Activated T-helper 9 cell treated with anti-CD3 and anti-CD28 coated beads, Interleukin-2, amount 50 U/mL, for 16 hours (primary cell): ENCODE results near the gene PROZ.
A peak's percentile ranks its signal among the peaks of the same experiment; 100 is the strongest.
"Not testable (repeated sequence)": the region's sequence is repeated elsewhere in the genome, so short reads cannot be mapped to it uniquely, and the experiment has no call there.

ENCODE experiments used
- DNase-seq: peaks from one replicate; pipeline ENCODE4 v3.0.0-alpha.2; 2020; ENCODE audit warnings: low read depth

Gene PROZ

DNA sequence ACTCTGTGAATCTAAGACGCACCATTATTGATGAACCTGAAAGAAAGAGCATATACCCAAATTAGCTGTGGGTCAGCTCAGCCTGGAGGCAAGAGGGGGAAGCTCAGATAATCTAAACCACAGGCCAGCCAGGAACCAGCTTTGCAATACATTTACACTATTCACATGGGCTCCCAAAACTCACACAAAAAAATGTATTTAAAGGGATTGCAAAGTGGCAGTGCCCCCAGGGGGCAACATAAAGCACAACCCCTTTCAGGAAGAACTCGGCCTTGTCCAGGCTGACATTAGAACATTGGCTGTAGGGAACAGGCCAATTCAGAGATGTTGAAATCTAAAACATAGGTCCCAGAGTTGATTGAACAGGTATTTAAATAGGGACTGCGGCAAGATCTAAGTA is 3.2 kb upstream of the PROZ start:
- no peak for DNase-seq

DNA sequence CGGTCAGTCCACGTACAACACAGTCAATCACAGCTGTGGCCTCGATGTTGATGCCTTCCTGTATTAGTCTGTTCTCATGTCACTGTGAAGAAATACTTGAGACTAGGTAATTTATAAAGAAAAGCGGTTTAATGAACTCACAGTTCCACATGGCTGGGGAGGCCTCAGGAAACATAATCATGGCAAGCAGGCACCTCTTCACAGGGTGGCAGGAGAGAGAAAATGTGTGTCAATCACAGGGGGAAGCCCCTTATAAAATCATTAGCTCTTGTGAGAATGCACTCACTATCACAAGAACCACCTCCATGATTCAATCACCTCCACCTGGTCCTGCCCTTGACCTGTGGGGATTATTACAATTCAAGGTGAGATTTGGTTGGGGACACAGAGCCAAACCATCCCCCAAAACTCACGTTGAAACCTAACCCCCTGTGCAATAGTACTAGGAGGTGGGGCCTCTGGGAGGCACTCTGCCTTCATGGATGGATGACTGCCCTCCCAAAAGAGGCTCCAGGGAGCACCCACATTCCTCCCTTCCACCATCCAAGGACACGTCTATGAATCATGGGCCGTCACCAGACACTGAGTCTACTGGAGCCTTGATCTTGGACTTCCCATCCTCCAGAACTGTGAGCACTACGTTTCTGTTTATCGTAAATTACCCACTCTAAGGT is 2.3 kb upstream of the PROZ start:
- DNase-seq, result no peak

DNA sequence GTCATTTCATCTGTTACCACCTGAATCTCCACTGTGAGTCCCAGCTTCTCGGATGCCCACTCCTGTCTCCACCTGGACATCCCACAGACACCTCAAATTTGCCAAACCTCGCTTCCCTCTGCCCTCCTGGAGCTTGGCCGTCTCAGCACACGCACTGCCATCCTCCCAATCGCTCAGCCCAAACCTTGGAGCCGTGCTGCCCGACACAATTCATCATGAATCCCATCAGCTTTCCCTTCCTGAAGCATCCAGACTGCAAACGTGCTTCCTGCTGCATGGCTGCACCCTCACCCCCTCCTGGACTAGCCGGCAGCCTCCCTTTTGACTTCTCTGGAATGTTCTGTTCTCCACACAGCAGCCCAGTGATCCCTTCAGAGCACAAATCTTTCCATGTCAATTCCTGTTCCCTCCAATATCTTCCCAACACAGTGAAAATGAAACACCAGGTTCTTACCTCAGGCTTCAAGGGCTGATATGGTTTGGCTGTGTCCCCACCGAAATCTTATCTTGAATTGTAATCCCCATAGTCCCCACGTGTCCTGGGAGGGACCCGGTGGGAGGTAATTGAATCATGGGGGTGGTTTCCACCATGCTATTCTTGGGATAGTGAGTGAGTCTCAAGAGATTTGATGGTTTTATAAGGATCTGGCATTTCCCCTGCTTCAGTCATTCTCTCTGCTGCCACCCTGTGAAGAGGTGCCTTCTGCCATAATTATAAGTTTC is 1.1 kb upstream of the PROZ start:
- no peak for DNase-seq

DNA sequence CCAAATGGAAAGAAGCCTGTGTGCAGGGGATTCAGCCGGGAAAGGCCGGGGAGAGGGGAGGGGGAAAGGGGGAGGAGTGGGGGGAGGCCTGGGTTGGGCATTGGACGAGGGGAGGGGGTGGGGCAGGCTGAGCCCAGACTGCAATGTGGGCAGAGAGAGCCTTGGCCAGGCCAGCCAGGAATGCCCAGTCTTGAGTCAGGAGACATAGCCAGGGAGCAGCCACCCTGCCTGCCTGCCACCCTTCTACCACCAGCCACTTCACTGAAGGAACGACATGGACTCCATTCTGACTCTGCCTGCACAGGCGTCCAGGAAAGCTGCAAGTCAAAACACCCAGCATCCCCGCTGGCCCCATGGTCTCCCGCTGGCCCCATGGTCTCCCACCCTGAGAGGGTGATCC is 498 bp downstream of the PROZ start:
- no peak for DNase-seq

DNA sequence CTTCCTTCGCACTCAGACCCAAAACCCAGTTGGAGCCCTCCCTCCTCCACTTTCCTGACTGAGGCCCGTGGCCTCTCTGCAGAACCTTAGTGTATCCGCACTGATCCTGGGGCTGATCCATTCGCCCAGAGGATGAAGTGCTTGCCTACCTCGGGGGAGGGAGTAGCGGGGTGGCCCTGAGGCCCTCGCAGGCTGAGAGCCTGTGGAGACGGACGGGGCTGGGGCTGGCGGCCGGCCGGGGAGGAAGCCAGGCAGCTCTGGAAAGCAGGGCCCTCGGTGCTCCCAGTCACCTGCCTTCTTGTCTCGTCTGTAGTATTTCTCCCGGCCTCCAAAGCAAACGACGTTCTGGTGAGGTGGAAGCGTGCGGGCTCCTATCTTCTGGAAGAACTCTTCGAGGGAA is 1.3 kb downstream of the PROZ start:
- DNase-seq, result no peak

DNA sequence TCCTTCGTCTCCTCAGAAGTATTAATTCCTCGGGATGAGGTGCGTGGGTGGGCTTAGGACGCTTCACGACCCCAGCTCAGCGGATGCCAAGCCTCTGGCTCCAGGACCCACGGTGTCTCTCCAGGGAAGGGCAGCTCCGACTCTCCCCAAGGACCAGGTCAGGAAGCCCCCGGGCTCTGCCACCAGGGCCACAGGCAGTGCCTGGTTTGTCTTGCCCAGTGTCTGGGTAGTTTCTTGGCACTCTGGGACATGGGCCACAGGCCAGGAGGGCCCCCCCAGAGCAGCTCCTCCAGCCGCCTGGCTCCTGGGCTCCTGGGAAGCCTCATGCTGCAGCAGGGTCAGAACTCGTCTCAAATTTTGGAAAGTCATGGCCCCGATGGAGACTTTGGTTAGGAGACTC is 2.5 kb downstream of the PROZ start:
- DNase-seq, result no peak

DNA sequence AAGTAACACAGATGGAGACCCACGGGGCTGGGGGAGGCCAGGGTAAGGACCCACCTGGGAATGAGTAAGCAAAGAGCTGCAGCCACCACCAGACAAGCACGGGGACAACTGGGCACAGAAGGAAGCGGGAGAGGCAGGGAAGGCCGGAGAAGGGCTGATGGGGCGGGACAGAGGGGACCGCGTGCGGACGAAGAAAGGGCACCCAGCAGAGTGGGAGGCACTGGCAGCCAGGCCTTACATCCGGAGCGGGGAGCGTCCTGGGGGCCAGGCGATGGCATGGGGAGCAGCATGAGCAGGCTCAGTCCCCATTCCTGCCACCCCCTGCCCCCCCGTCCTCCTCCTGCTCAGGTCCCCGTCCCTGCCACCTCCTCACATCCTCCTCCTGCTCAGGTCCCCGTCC is 3.0 kb downstream of the PROZ start:
- DNase-seq, result no peak

DNA sequence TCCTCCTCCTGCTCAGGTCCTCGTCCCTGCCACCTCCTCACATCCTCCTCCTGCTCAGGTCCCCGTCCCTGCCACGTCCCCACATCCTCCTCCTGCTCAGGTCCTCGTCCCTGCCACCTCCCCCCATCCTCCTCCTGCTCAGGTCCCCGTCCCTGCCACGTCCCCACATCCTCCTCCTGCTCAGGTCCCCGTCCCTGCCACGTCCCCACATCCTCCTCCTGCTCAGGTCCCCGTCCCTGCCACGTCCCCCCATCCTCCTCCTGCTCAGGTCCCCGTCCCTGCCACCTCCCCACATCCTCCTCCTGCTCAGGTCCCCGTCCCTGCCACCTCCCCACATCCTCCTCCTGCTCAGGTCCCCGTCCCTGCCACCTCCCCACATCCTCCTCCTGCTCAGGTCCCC is 3.5 kb downstream of the PROZ start:
- not testable (repeated sequence) for DNase-seq

DNA sequence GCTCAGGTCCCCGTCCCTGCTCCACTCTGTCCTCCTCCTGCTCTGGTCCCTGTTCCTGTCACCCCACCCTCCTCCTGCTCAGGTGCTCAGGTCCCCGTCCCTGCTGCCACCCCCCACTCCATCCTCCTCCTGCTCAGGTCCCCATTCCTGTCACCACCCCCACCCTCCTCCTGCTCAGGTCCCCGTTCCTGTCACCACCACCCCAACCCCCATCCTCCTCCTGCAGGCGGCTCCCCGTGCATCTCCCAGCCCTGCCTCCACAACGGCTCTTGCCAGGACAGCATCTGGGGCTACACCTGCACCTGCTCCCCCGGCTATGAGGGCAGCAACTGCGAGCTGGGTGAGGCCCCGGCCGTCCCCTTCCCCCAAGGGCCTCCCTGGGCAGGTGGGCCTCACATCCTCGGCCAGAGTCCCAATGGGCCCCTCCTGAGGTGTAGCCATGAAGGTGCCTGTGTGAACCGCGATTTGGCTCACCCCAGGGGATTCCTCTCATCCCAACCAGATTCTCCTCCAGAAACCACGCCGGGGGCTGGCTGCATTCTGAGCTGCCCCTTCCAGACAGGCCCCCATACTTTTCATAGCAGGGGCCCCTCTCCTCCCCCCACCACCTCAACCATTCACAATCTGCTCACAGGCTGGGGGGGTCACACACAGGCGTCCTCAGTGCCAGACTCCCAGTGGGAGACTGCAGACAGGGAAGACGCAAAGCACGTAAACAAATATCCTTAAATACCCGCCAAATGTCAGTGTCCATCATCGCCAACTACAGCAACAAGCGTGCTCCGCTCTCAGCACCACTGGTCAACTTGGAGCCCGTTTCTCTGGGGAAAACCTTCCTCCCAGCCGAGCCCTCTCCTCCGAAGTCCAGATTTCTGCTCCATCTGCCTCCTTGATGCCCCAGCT is 4.6 kb downstream of the PROZ start:
- DNase-seq, result no peak

DNA sequence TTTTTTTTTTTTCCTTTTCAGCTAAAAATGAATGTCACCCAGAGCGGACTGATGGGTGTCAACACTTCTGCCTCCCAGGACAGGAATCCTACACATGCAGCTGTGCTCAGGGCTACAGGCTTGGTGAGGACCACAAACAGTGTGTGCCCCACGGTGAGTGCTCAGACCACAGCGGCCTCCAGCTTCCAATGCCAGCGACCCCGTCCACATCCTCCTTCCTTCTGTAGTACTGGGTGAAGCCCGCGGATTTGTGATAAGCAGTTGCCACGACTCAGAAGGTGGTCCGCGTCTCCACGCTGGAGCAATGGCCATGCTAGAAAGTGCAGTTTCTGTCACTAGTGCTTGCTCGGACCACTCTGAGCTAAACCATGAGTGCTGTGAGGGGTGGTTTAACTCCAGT is 6.0 kb downstream of the PROZ start:
- DNase-seq, result no peak

DNA sequence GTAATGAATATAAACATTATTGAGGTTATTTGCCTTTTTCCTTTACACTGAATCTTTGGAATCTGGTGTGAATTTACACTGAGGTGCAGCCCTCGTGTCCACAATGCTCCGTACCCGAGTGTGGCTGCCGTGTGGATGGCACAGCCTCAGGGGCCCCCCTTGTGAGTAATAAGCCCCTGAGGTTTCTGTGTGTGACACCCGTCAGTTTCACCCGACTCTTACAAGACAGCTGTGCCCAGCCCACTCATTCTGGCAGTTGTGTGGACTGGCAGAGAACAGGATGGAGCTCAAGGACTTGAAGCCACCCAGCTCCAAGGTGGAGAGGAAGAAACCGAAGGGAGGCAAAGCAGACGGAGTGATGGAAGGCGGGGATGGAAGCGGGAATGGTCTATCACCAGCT is 7.8 kb downstream of the PROZ start:
- no peak for DNase-seq

DNA sequence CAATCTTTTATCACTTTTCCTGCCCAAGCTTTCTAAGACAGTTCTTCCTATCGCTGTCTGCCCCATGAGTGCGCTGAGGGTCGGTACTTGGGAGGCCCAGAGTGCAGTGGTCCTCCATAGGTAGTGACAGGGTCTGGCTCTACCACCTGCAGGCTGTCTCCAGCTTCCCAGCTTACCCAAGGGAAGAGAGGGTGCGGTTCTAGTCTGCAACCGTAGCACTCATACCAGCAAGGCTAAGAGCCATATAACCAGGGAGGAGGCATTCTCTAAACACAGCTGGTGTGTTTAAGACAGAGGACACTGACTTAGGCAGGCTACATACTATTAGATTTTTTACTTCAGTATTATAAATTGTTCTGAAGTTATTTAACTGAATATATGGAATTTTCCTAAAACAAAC is 8.2 kb downstream of the PROZ start:
- DNase-seq, result no peak

DNA sequence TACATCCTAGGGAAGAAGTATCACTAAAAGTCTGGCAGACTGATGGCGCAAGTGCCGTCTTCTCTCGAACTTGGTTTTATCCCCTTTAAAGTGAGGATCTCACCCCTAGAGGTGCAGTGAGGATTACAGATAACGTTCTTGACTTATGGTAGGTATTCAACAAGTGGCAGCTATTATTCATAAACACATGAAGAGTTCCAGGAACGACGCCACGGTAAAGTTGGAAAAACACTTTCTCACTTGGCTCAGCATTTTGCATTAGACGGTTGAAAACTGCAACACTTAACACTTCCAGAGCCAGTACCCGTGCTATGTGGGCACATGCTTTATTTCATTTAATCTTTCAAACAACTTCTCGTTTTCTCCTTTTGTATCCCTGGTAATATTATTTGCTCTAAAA is 8.7 kb downstream of the PROZ start:
- no peak for DNase-seq

DNA sequence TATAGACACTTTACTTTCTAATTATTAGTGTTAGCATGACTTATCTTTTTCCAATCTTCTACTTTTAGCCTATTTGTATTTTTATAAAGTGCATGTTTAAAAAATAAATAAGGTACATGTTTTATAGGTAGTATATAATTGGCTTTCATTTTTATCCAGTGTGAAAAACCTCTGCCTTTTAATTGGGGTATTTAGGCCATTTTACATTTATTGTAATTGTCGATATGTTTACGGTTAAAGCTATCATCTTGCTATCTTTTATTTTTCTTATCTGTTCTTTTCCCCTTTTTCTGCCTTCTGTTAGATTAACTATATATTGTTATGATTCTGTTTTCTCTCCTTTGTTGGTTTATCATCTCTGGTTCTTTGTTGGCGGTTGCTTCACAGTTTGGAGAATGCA is 9.1 kb downstream of the PROZ start:
- no peak for DNase-seq

DNA sequence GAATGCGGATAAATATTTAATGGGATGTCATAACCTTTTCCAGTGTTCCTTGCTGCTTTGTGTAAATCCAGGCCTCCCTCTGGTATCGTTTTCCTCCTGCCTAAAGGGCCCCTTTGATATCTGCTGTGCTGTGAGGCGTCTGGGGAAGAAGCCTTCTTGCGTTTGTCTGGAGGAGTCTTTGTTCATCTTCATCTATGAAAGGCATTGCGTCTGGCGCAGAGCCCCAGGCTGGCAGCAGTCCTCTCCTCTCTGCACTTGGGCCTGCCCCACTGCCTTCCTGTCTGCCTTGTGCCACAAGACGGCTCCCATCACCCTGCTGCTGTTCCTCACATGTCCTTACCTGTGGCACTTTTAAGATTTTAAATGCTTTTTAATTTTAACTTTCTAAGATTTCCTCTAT is 9.8 kb downstream of the PROZ start:
- DNase-seq, result no peak

DNA sequence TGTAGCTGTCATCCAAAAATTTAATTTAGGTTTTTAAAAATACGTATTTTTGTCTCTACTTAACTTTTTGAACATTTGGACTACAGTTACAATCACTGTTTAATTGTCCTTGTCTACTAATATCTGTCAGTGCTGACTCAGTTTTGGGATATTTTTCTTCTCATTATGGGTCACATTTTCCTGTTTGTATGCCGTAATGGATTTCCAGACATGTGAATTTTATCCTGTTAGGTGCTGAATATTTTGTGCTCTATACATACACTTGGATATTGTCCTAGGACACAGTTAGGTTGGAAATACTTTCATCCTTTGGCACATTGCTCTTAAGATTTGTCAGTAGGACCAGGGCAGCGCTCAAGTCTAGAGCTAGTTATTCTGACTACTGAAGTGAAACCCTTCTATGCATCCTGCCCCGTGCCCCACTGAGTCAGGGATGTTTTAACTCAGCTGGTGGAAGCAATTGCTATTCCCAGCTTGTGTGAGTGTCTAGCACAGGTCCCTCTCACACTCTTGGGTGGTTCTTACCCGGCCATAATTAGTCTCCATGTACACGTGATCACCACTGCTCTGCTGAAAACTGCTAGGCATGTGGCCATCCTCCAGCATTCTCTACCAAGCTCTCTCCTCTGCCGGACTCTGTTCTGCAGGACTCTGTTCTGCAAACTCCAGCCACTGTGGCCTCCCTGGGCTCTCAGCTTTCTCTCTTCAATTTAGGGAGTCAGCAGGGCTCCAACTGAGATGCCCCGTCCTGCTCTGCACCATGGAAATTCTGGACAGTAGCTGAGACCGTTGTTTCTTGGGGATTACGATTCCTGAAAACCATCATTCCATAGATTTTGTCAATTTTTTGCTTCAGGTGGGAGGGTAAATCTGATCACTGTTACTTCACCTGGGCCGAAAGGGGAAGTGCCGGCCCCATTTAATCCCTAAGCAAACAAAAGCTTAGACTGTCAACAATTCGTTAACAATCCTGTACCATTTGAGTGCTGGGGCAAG is 11.1 kb downstream of the PROZ start:
- DNase-seq, result no peak

DNA sequence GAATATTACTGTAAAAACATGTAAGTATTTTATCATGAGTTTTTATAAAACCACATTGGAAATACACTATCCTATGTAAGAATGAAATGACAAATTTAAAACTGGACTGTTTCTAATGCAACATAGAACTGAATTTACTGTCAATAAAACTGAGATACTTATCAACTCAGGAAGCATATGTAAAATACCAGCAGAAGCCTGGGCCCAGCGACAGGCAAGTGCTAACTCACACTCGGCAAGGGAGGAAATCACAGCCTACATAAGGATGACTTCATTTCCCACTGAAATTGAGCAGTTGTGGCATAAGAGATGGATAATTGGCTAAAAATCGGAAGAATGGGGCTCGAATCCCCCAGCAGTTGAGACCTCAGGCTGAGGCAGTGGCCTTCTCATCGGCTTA is 12.1 kb downstream of the PROZ start:
- DNase-seq, result no peak

DNA sequence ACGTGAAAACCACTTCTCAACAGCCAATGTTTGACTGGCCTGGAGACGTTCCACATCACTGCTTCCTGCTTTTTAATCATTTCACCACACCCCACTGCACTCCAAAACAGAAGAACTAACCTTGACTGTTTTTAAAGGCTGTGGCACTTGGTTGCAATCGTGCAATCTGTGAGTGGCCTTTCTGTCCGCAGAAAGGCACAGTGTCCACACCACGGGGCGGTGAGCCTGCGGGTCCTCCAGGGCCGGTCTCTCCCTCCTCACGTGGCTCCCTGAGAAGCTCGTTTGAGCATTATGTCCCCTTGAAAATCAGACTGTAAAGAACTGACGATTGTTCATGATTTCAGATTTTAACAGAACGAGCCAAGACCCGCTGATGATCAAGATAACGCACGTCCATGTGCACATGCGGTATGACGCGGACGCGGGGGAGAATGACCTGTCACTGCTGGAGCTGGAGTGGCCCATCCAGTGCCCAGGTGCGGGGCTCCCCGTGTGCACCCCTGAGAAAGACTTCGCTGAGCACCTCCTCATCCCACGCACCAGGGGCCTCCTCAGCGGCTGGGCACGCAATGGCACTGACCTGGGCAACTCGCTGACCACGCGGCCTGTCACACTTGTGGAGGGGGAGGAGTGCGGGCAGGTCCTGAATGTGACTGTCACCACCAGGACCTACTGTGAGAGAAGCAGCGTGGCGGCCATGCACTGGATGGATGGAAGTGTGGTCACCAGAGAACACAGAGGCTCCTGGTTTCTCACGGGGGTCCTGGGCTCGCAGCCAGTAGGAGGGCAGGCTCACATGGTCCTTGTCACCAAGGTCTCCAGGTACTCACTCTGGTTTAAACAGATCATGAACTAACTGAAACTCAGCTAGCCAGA is 13.0 kb downstream of the PROZ start:
- no peak for DNase-seq

DNA sequence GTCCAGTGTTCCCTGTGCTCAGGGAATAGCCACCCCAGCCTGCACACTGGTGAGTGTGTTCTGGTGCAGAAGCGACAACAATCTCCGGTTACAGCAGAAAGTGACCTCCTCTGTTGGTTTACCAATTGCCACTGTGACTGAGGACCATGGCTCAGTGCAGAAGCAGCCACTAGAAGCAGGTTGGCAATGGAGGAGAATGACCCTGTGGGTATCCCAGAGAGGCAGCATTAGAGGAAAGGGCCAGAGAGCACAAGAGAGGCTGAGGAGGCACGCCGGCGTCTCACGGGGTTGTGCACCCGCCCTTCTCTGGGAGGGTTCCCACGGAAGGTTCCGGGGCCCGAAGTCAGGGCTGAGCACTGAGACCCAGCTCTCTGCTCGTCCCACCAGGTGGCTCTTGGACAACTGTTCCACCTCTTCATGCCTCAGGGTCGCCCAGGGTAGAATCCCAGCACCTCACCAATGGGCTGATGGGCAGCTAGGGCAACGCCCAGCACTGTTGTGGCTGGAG is 14.0 kb downstream of the PROZ start:
- no peak for DNase-seq

DNA sequence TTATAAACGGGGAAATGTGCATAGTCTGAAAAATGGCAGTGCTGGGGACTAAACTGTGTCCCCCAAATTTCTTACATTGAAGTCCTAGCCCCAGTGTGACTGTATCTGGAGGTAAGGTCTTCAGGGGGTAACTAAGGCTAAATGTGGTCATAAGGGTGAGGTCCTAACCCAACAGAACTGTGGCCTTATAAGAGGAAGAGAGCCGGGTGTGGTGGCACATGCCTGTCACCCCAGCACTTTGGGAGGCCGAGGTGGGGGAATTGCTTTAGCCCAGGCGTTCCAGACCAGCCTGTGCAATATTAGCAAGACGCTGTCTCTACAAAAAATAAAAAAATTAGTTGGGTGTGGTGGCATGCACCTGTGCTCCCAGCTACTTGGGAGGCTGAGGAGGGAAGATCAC is 17.8 kb downstream of the PROZ start:
- DNase-seq, result peak; percentile 52

DNA sequence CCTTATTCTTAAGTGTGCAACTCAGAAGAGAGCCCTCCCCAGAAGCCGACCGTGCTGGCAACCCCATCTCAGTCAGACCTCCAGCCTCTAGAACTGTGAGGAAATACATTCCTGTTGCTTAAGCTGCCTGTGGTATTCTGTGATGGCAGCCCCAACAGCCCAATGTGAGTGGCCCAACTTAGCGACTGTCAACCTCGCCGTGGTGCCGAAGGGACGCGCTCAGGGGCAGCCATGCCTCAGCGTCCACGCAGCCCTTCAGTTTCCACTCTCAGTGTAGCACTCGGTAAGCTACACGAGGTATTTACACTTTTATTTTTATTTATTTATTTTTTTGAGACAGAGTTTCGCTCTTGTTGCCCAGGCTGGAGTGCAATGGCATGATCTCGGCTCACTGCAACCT is 18.4 kb downstream of the PROZ start:
- no peak for DNase-seq
